ENCODE measurements around the gene PSMD9.
"Not testable (repeated sequence)": the region's sequence is repeated elsewhere in the genome, so short reads cannot be mapped to it uniquely, and the experiment has no call there.

The PSMD9 gene

GRCh38 chr12:121876080-121876447 is 12.5 kb upstream of the PSMD9 start:
- not testable (repeated sequence) for H4K5ac ChIP-seq (ENCODE audit: low read length); H3K4ac ChIP-seq (ENCODE audit: low read depth, low read length); H3K9ac ChIP-seq (ENCODE audit: low read length); H3K4me3 ChIP-seq (ENCODE audit: low read length); H2AK5ac ChIP-seq (ENCODE audit: low read length); H2BK5ac ChIP-seq (ENCODE audit: low read length); H3K4me1 ChIP-seq (ENCODE audit: control insufficient read depth, low read depth, low read length); H3K18ac ChIP-seq (ENCODE audit: low read length); DNase-seq; H3K27me3 ChIP-seq (ENCODE audit: insufficient read depth, low read length, poor library complexity); H3K56ac ChIP-seq (ENCODE audit: low read length); H3K4me2 ChIP-seq (ENCODE audit: low read length); H3K79me2 ChIP-seq (ENCODE audit: control insufficient read depth, insufficient read depth, low read length); H2BK120ac ChIP-seq (ENCODE audit: low read depth, low read length); H3K23ac ChIP-seq (ENCODE audit: low read length); H2BK15ac ChIP-seq (replicated peaks; ENCODE audit: low read depth); H4K8ac ChIP-seq (ENCODE audit: low read depth, low read length); H3K36me3 ChIP-seq (ENCODE audit: control insufficient read depth, insufficient read depth, low read length); H3K27ac ChIP-seq (ENCODE audit: low read depth, low read length); H3K79me1 ChIP-seq (ENCODE audit: low read length)
- no CpG with 5 or more reads among the region's 8 CpGs for WGBS (ENCODE audit: extremely low coverage, insufficient coverage, low lambda C conversion rate)

- DNase-seq, result peak; percentile 27
- Histone ChIP-seq H4K5ac (ENCODE audit: low read length) (no peak overlapping the region), H3K4ac (ENCODE audit: low read depth, low read length) (no peak overlapping the region), H3K9ac (ENCODE audit: low read length) (no peak overlapping the region), H3K79me2 (ENCODE audit: control insufficient read depth, insufficient read depth, low read length) (no peaks in the 10 kb centered on the region), H3K79me1 (ENCODE audit: low read length) (no peaks in the 10 kb centered on the region), H3K27me3 (ENCODE audit: insufficient read depth, low read length, poor library complexity) (no peaks in the 10 kb centered on the region), H3K27ac (ENCODE audit: low read depth, low read length) (no peak overlapping the region), H4K8ac (ENCODE audit: low read depth, low read length) (no peak overlapping the region), H2BK5ac (ENCODE audit: low read length) (no peak overlapping the region), H3K56ac (ENCODE audit: low read length) (no peak overlapping the region), H2BK15ac (replicated peaks; ENCODE audit: low read depth) (no peak overlapping the region), H3K23ac (ENCODE audit: low read length) (no peak overlapping the region), H3K4me2 (ENCODE audit: low read length) (no peak overlapping the region), H3K4me3 (ENCODE audit: low read length) (no peak overlapping the region), H3K18ac (ENCODE audit: low read length) (no peak overlapping the region), H2AK5ac (ENCODE audit: low read length) (no peak overlapping the region), H3K36me3 (ENCODE audit: control insufficient read depth, insufficient read depth, low read length) (no peaks in the 10 kb centered on the region), H3K4me1 (ENCODE audit: control insufficient read depth, low read depth, low read length) (no peaks in the 10 kb centered on the region), H2BK120ac (ENCODE audit: low read depth, low read length) (no peak overlapping the region)
- no CpG with 5 or more reads among the region's 4 CpGs for WGBS (ENCODE audit: extremely low coverage, insufficient coverage, low lambda C conversion rate)
Observed at GRCh38 chr12:121883315-121883660, 5.3 kb upstream of the PSMD9 start.

- not testable (repeated sequence) for H3K27me3 ChIP-seq (ENCODE audit: insufficient read depth, low read length, poor library complexity); H4K8ac ChIP-seq (ENCODE audit: low read depth, low read length); H3K4me3 ChIP-seq (ENCODE audit: low read length); H3K27ac ChIP-seq (ENCODE audit: low read depth, low read length); H3K4me2 ChIP-seq (ENCODE audit: low read length); H3K79me1 ChIP-seq (ENCODE audit: low read length); H3K56ac ChIP-seq (ENCODE audit: low read length); H3K79me2 ChIP-seq (ENCODE audit: control insufficient read depth, insufficient read depth, low read length); H3K23ac ChIP-seq (ENCODE audit: low read length); DNase-seq; H2BK15ac ChIP-seq (replicated peaks; ENCODE audit: low read depth); H2BK120ac ChIP-seq (ENCODE audit: low read depth, low read length); H3K36me3 ChIP-seq (ENCODE audit: control insufficient read depth, insufficient read depth, low read length); H2BK5ac ChIP-seq (ENCODE audit: low read length); H3K18ac ChIP-seq (ENCODE audit: low read length); H3K9ac ChIP-seq (ENCODE audit: low read length); H3K4me1 ChIP-seq (ENCODE audit: control insufficient read depth, low read depth, low read length); H3K4ac ChIP-seq (ENCODE audit: low read depth, low read length); H4K5ac ChIP-seq (ENCODE audit: low read length); H2AK5ac ChIP-seq (ENCODE audit: low read length)
- WGBS (ENCODE audit: extremely low coverage, insufficient coverage, low lambda C conversion rate), result no CpG with 5 or more reads among the region's 11 CpGs
Observed at GRCh38 chr12:121885129-121885528, 3.5 kb upstream of the PSMD9 start.

- Histone ChIP-seq H3K4me3 (ENCODE audit: low read length) (no peak overlapping the region), H3K79me2 (ENCODE audit: control insufficient read depth, insufficient read depth, low read length) (peaks cover 8% of the 10 kb centered on the region)
Observed at GRCh38 chr12:121888083-121888477, 510 bp upstream of the PSMD9 start.

GRCh38 chr12:121889274-121889624 is 659 bp downstream of the PSMD9 start:
- no peak for DNase-seq
- Histone ChIP-seq H3K4me1 (ENCODE audit: control insufficient read depth, low read depth, low read length) (peaks cover 4% of the 10 kb centered on the region), H3K4me2 (ENCODE audit: low read length) (peak overlapping the region; percentile 43), H2AK5ac (ENCODE audit: low read length) (no peak overlapping the region), H3K56ac (ENCODE audit: low read length) (peak overlapping the region; percentile 97), H2BK5ac (ENCODE audit: low read length) (no peak overlapping the region), H3K4me3 (ENCODE audit: low read length) (peak overlapping the region; percentile 76), H3K23ac (ENCODE audit: low read length) (no peak overlapping the region), H2BK120ac (ENCODE audit: low read depth, low read length) (no peak overlapping the region), H3K4ac (ENCODE audit: low read depth, low read length) (no peak overlapping the region), H3K79me1 (ENCODE audit: low read length) (peaks cover 7% of the 10 kb centered on the region), H2BK15ac (replicated peaks; ENCODE audit: low read depth) (no peak overlapping the region), H4K8ac (ENCODE audit: low read depth, low read length) (no peak overlapping the region), H3K27ac (ENCODE audit: low read depth, low read length) (peak overlapping the region; percentile 94), H3K36me3 (ENCODE audit: control insufficient read depth, insufficient read depth, low read length) (no peaks in the 10 kb centered on the region), H3K79me2 (ENCODE audit: control insufficient read depth, insufficient read depth, low read length) (peaks cover 9% of the 10 kb centered on the region), H4K5ac (ENCODE audit: low read length) (no peak overlapping the region), H3K9ac (ENCODE audit: low read length) (peak overlapping the region; percentile 93), H3K27me3 (ENCODE audit: insufficient read depth, low read length, poor library complexity) (no peaks in the 10 kb centered on the region), H3K18ac (ENCODE audit: low read length) (no peak overlapping the region)
- WGBS (ENCODE audit: extremely low coverage, insufficient coverage, low lambda C conversion rate), result no CpG with 5 or more reads among the region's 7 CpGs

More at GRCh38 chr12:121888083-121888477, 510 bp upstream of the PSMD9 start:
- Histone ChIP-seq H4K8ac (ENCODE audit: low read depth, low read length) (peak overlapping the region; percentile 99), H3K36me3 (ENCODE audit: control insufficient read depth, insufficient read depth, low read length) (no peaks in the 10 kb centered on the region), H3K27ac (ENCODE audit: low read depth, low read length) (no peak overlapping the region), H2BK5ac (ENCODE audit: low read length) (no peak overlapping the region), H3K4ac (ENCODE audit: low read depth, low read length) (peak overlapping the region; percentile 66), H3K4me2 (ENCODE audit: low read length) (peak overlapping the region; percentile 71), H3K27me3 (ENCODE audit: insufficient read depth, low read length, poor library complexity) (no peaks in the 10 kb centered on the region), H3K4me1 (ENCODE audit: control insufficient read depth, low read depth, low read length) (peaks cover 2% of the 10 kb centered on the region), H3K79me1 (ENCODE audit: low read length) (peaks cover 5% of the 10 kb centered on the region), H3K18ac (ENCODE audit: low read length) (no peak overlapping the region), H2BK15ac (replicated peaks; ENCODE audit: low read depth) (no peak overlapping the region), H3K9ac (ENCODE audit: low read length) (peak overlapping the region; percentile 46), H4K5ac (ENCODE audit: low read length) (peak overlapping the region; percentile 89), H2BK120ac (ENCODE audit: low read depth, low read length) (no peak overlapping the region), H3K23ac (ENCODE audit: low read length) (no peak overlapping the region), H3K56ac (ENCODE audit: low read length) (peak overlapping the region; percentile 6), H2AK5ac (ENCODE audit: low read length) (no peak overlapping the region)
- DNase-seq, result no peak
- no CpG with 5 or more reads among the region's 6 CpGs for WGBS (ENCODE audit: extremely low coverage, insufficient coverage, low lambda C conversion rate)

GRCh38 chr12:121889661-121890060 is 1.1 kb downstream of the PSMD9 start:
- H3K27ac ChIP-seq (ENCODE audit: low read depth, low read length), result not testable (repeated sequence)

More at GRCh38 chr12:121889661-121890060, 1.1 kb downstream of the PSMD9 start:
- H3K56ac ChIP-seq (ENCODE audit: low read length), result peak overlapping the region; percentile 11
- H3K4me2 ChIP-seq (ENCODE audit: low read length), result peak overlapping the region; percentile 43
- H3K18ac ChIP-seq (ENCODE audit: low read length); H2BK5ac ChIP-seq (ENCODE audit: low read length); H2AK5ac ChIP-seq (ENCODE audit: low read length); H3K4ac ChIP-seq (ENCODE audit: low read depth, low read length); H3K27me3 ChIP-seq (ENCODE audit: insufficient read depth, low read length, poor library complexity); H3K79me1 ChIP-seq (ENCODE audit: low read length); H2BK15ac ChIP-seq (replicated peaks; ENCODE audit: low read depth); H4K8ac ChIP-seq (ENCODE audit: low read depth, low read length); H2BK120ac ChIP-seq (ENCODE audit: low read depth, low read length); H3K23ac ChIP-seq (ENCODE audit: low read length); H3K36me3 ChIP-seq (ENCODE audit: control insufficient read depth, insufficient read depth, low read length); H4K5ac ChIP-seq (ENCODE audit: low read length); H3K79me2 ChIP-seq (ENCODE audit: control insufficient read depth, insufficient read depth, low read length); H3K4me1 ChIP-seq (ENCODE audit: control insufficient read depth, low read depth, low read length); DNase-seq: not testable (repeated sequence)
- H3K4me3 ChIP-seq (ENCODE audit: low read length), result peak overlapping the region; percentile 1
- no CpG with 5 or more reads among the region's 6 CpGs for WGBS (ENCODE audit: extremely low coverage, insufficient coverage, low lambda C conversion rate)
- peak overlapping the region; percentile 93 for H3K9ac ChIP-seq (ENCODE audit: low read length)
